C4-2B (cell line): ENCODE measurements around the gene DACH2.

Experiments used
- ZFX ChIP-seq: fragments of 450-650 bp; IDR thresholded peaks from 2 replicates; pipeline ENCODE4 v1.6.1; 2017
- TF ChIP-seq, protein P1 (sequence below): fragments of 450-650 bp; conservative IDR thresholded peaks from 2 replicates; pipeline ENCODE4 v1.5.1; 2017; ENCODE audit warnings: mild to moderate bottlenecking

DNA sequence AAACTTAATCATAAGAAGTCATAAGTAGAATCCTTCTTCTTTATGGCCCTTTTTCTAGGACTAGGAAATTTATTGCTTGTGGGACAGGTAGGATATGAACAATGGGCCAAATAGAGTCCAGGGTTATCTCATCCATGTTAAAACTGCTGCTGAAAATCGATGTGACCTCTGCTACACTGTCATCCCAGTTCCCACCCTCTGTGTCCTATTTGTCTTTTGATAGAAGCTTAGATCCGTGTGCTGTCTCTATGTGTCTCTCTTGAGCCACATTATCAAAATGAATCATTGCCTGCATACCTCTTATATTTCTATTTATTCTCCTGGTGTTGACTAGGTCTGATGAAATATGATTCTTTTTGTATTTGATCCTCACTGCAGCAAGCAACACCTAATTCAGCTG lies 661.4 kb downstream of the DACH2 start:
- TF ChIP-seq, protein P1, sequence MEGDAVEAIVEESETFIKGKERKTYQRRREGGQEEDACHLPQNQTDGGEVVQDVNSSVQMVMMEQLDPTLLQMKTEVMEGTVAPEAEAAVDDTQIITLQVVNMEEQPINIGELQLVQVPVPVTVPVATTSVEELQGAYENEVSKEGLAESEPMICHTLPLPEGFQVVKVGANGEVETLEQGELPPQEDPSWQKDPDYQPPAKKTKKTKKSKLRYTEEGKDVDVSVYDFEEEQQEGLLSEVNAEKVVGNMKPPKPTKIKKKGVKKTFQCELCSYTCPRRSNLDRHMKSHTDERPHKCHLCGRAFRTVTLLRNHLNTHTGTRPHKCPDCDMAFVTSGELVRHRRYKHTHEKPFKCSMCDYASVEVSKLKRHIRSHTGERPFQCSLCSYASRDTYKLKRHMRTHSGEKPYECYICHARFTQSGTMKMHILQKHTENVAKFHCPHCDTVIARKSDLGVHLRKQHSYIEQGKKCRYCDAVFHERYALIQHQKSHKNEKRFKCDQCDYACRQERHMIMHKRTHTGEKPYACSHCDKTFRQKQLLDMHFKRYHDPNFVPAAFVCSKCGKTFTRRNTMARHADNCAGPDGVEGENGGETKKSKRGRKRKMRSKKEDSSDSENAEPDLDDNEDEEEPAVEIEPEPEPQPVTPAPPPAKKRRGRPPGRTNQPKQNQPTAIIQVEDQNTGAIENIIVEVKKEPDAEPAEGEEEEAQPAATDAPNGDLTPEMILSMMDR, result no peak
- no peak for TF ChIP-seq ZFX
